Left renal pelvis (tissue), 4 donors: Measurements from ENCODE around the gene LYRM2. TPM values are rescaled to one million over a fixed set of nuclear protein-coding genes. Genes with fewer than 3 reads are reported as not detected.
"Not testable (repeated sequence)": the region's sequence is repeated elsewhere in the genome, so short reads cannot be mapped to it uniquely, and the experiment has no call there.

ENCODE experiments used
- DNase-seq, 4 donors: peaks; one replicate each; pipeline ENCODE4 v3.0.0-alpha.2; 2013; ENCODE audit warnings: low read depth in 4 of 4, low spot score in 3 of 4
- polyA plus RNA-seq, 4 donors: library from polyadenylated mRNA; unstranded; fragments of 120-200 nt; gene quantifications; one replicate each; pipeline ENCODE4 v1.2.1, GENCODE V29; 2013; ENCODE audit not compliant: insufficient read length in 4 of 4

Gene LYRM2
- polyA plus RNA-seq, 4 donors, result 33.1 to 54.1 (median 45.7) TPM

DNA sequence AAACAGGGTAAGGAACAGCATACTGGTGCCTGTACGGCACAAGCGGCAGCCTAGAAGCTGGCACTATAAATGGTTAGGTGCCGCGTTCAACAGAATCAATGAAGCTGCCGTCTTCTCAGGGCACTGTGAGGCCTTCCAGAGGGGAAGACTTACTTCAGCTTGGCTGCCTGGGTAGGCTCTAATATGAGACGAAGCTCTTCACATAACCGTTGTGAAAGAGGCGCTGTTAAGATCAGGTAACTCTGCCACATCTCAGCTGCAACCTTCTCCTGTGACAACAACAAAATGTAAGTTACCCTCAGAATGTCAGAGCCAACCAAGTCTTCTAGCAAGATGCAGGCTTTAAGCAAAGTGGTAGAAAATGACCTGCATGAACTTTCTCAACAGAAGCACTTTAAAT lies 12.0 kb upstream of the LYRM2 start:
- DNase-seq, result no peak

GRCh38 chr6:89649682-89650081 lies 11.1 kb upstream of the LYRM2 start:
- DNase-seq, result no peak

GRCh38 chr6:89644864-89645263 lies 6.3 kb upstream of the LYRM2 start:
- no peak for DNase-seq

GRCh38 chr6:89643406-89643805 lies 4.9 kb upstream of the LYRM2 start:
- no peak for DNase-seq

GRCh38 chr6:89642956-89643355 lies 4.4 kb upstream of the LYRM2 start:
- no peak for DNase-seq

- not testable (repeated sequence) for DNase-seq
These were observed 3.0 kb upstream of the LYRM2 start for GRCh38 chr6:89641581-89641980.

DNA sequence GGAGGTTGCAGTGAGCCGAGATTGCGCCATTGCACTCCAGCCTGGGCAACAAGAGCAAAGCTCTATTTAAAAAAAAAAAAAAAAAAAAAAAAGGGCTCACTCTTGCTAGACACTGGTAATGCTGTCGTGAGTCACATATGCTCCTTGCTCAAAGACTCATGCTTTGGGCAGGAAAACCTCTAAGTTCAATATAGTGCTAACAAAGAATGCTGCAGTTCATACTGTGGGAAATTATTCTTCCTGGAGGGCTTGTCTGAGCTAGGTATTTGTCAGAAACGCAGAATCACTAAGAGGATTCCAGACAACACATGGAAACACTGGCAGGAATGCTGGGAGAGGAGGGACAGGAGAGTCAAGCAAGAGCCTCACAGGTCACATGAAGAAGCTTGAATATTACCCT lies 2.3 kb upstream of the LYRM2 start:
- no peak for DNase-seq

DNA sequence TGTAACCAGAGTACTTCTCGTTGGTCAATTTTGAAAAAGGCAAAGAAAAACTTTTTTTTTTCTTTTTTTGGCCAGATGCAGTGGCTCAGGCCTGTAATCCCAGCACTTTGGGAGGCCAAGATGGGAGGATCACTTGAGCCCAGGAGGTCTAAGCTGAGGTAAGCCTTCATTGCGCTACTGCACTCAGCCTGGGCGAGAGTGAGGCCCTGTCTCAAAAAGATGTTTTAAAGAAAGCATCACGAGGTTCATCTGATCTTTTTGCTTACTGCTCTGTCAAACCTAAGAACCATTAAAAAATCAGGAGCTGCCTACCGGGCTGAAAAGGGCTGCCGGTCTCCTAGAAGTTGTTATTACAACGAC lies 607 bp downstream of the LYRM2 start:
- no peak for DNase-seq

GRCh38 chr6:89636412-89636811 lies 2.1 kb downstream of the LYRM2 start:
- DNase-seq, result not testable (repeated sequence)

DNA sequence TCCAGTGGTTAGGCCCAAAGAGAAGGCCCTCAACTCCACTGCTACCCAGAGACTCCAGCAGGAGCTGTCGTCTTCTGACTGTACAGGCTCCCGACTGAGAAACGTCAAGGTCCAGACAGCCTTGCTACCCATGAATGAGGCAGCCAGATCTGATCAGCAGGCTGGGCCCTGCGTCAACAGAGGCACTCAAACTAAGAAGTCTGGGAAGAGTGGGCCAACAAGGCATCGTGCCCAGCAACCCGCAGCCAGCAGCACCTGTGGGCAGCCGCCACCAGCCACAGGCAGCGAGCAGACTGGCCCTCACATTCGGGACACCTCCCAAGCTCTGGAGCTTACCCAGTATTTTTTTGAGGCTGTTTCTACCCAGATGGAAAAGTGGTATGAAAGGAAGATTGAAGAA lies 8.1 kb downstream of the LYRM2 start:
- DNase-seq, result no peak

- DNase-seq, result no peak
These were observed 14.8 kb downstream of the LYRM2 start for GRCh38 chr6:89623749-89624148.

DNA sequence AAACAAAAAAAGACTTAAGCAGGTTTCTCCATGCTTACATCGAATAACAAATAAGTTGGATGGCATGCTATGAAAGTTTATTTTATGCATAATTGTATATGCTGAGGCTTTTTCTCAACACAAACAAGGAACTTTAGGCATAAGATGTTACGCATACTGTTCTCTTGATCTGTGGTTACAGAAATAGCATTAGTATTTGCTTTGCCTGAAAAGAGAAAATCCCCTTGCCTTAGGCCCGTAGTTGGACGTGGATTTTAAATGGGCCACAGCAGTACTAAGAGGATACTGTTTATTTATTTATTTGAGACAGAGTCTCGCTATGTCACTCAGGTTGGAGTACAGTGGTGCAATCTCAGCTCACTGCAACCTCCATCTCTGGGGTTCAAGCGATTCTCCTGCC lies 19.0 kb downstream of the LYRM2 start:
- no peak for DNase-seq

GRCh38 chr6:89618026-89618425 lies 20.5 kb downstream of the LYRM2 start:
- no peak for DNase-seq

DNA sequence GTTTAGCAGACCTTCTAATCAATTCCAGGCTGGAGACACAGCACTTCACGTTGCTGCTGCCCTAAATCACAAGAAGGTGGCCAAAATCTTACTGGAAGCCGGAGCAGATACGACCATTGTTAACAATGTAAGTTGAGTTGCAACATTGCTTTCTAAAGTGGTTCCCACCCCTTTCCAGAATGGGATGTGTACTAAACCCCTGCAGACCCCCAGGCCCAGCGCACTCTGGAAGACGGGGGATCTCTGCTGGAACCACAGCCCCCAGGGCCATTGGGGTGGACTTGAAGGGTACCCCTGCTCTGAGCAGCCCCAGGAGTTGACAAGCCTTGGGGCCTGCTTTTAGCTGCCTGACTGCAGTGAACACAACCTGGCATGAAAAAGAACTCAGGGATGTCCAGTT lies 22.0 kb downstream of the LYRM2 start:
- no peak for DNase-seq

GRCh38 chr6:89615882-89616281 lies 22.7 kb downstream of the LYRM2 start:
- DNase-seq, result no peak

GRCh38 chr6:89613790-89614189 lies 24.8 kb downstream of the LYRM2 start:
- no peak for DNase-seq

DNA sequence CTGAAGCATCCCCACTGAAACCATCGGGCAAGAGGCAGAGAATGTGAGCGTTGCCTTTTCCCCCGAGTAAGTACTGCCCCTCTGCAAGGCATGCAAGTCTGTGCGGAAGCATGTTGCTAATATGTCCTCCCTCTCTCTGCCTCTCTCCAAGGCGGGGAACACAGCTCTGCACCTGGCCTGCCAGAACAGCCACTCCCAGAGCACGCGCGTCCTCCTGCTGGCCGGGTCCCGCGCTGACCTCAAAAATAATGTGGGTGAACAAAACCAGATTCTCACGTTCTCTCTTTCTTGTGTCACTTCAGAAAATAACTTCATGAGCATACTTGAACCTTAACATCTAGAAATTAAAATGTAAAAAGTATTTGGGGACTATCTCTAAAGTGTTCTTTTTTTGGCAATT lies 26.4 kb downstream of the LYRM2 start:
- DNase-seq, result no peak

DNA sequence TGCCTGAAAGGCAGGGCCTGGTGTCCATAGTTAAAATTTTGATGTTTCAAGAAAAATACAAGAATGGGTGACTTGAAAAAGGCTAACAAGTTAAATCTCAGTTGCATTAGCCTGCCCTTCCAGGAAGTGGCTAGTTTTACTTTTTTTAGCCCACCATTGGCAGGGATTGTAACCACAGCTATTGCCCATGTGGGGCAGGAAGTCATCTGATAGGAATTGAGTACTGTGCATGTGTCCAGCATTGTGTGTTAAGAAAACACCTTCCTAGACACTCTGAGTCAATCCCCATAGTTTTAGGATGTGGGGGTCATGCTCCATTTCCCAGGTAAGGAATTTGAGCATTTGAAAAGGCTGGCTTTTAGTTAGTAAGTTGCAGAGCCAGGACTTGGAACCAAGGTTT lies 26.9 kb downstream of the LYRM2 start:
- no peak for DNase-seq

GRCh38 chr6:89610149-89610642 lies 28.4 kb downstream of the LYRM2 start:
- DNase-seq, result no peak

DNA sequence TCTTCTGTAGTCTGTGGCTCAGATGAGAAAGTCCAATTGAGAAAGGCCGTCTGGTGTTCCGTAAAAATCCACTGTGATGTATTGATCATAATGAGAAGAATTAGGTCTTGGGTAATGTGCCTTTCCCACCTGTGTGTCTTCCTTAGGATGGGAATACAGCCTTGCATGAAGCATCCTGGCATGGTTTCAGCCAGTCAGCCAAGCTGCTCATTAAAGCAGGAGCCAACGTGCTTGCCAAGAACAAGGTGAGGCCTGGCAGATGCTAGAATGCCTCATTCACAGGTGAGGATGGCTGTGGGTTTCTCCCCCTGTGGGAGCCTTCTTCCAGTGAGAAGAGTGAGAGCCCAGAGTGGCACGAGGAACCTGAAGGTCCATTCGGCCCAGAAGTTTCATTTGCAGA lies 32.7 kb downstream of the LYRM2 start:
- DNase-seq, result no peak

DNA sequence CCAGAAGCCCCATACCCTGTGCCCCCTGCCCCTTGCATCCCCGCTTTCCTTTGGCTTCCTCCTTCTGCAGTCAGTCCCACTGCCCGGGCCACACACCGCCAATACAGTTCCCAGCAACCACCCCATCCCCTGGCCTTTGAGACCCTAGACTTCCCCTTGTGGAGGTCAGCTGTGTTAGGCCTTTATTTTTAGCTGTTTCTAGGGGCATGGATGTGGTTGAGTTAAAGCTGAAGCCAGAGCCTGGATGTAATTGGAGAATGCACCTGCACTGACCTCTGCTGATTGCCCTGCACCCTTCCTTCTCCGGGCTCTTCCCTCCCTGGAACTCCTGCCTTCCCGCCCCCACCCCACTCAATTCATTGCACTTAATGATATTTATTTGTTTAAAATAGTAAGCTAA lies 33.9 kb downstream of the LYRM2 start:
- DNase-seq, result no peak

DNA sequence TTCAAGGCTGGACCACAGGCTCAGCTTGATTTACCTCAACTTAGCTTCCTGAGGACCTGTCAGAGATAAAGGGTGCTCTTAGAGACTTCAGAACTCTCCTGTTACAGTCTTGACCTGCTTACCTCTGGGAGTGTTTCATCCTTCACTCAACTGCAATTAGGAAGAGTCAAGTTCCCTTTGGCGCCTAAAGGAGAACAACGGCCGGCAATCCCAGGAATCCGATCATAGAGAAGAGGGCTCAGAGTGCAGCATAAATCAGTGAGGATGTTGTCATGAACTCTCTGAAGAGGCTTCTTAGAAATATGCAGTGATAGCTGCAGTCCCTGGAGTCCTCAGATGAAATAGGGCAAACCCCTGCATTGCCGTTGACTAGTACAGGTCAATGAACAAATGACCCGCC lies 36.4 kb downstream of the LYRM2 start:
- peak in 2 of 4 donors; percentile 36 to 52 for DNase-seq

- DNase-seq, result no peak
These were observed 38.8 kb downstream of the LYRM2 start for GRCh38 chr6:89599727-89600126.

- DNase-seq, result no peak
These were observed 40.6 kb downstream of the LYRM2 start for GRCh38 chr6:89597988-89598387.
